Osteoblast (primary cell): ENCODE measurements around the gene TMTC1. TPM values are rescaled to one million over a fixed set of nuclear protein-coding genes. Genes with fewer than 3 reads are reported as not detected.
A peak's percentile ranks its signal among the peaks of the same experiment; 100 is the strongest.

Experiments
- DNase-seq: peaks from one replicate; pipeline ENCODE4 v3.0.0; 2011; ENCODE audit warnings: low spot score, mixed read lengths; ENCODE audit not compliant: insufficient read length; ENCODE audit errors: missing footprints
- H2AFZ ChIP-seq: 2 replicates; pipeline ENCODE4 v1.6.0; 2011; ENCODE audit warnings: mild to moderate bottlenecking, low read length
- H3K27ac ChIP-seq: 2 replicates; pipeline ENCODE4 v1.5.1; 2011; ENCODE audit warnings: mild to moderate bottlenecking, low read depth, low read length, moderate library complexity
- H3K27me3 ChIP-seq: 2 replicates; pipeline ENCODE4 v1.6.0; 2012; ENCODE audit warnings: mild to moderate bottlenecking, control low read depth, inconsistent platforms, low read length, moderate library complexity; ENCODE audit not compliant: insufficient read depth
- H3K36me3 ChIP-seq: 2 replicates; pipeline ENCODE4 v1.5.1; 2011; ENCODE audit warnings: mild to moderate bottlenecking, low read length, control low read depth, moderate library complexity; ENCODE audit not compliant: insufficient read depth
- H3K4me1 ChIP-seq: 2 replicates; pipeline ENCODE4 v1.5.1; 2011; ENCODE audit warnings: mild to moderate bottlenecking, low read length, control low read depth, moderate library complexity; ENCODE audit not compliant: insufficient read depth
- H3K4me2 ChIP-seq: 2 replicates; pipeline ENCODE4 v1.6.0; 2011; ENCODE audit warnings: mild to moderate bottlenecking, low read length; ENCODE audit not compliant: insufficient read depth
- H3K4me3 ChIP-seq: fragments of 200-600 bp; sonication (generic); 3 replicates; pipeline ENCODE4 v1.5.1; 2012; ENCODE audit warnings: mild to moderate bottlenecking, low read length, inconsistent platforms; ENCODE audit not compliant: insufficient read depth
- H3K79me2 ChIP-seq: 2 replicates; pipeline ENCODE4 v1.6.0; 2012; ENCODE audit warnings: mild to moderate bottlenecking, low read length, control low read depth, inconsistent platforms; ENCODE audit not compliant: insufficient read depth
- H3K9me3 ChIP-seq: 2 replicates; pipeline ENCODE4 v1.5.1; 2011; ENCODE audit warnings: low read depth, low read length, control low read depth
- H4K20me1 ChIP-seq: 2 replicates; pipeline ENCODE4 v1.6.0; 2012; ENCODE audit warnings: mild to moderate bottlenecking, low read length, control low read depth; ENCODE audit not compliant: insufficient read depth
- CTCF ChIP-seq: IDR thresholded peaks from 2 replicates; pipeline ENCODE4 v1.5.1; 2011; ENCODE audit warnings: mild to moderate bottlenecking, low read depth, low read length, moderate library complexity; ENCODE audit errors: extremely low read depth
- total RNA-seq: library from RNA; depleted of rRNA; stranded (reverse); fragments of >200 nt; gene quantifications from 2 replicates; pipeline ENCODE4 v1.2.3, GENCODE V29; 2012

Gene TMTC1
- total RNA-seq, 1 donor, result 50.3 TPM

GRCh38 chr12:29616664-29617406 lies 166.9 kb downstream of the TMTC1 start:
- Histone ChIP-seq H3K4me2 (peak overlapping the region; percentile 42), H3K27ac (peak overlapping the region; percentile 46), H2AFZ (peak overlapping the region; percentile 11), H3K9me3 (no peaks in the 10 kb centered on the region), H3K4me1 (peaks cover 24% of the 10 kb centered on the region), H3K36me3 (no peaks in the 10 kb centered on the region), H3K27me3 (no peaks in the 10 kb centered on the region), H4K20me1 (no peaks in the 10 kb centered on the region), H3K4me3 (no peak overlapping the region), H3K79me2 (no peaks in the 10 kb centered on the region)
- DNase-seq, result peak; percentile 58
- TF ChIP-seq CTCF, result no peak

DNA sequence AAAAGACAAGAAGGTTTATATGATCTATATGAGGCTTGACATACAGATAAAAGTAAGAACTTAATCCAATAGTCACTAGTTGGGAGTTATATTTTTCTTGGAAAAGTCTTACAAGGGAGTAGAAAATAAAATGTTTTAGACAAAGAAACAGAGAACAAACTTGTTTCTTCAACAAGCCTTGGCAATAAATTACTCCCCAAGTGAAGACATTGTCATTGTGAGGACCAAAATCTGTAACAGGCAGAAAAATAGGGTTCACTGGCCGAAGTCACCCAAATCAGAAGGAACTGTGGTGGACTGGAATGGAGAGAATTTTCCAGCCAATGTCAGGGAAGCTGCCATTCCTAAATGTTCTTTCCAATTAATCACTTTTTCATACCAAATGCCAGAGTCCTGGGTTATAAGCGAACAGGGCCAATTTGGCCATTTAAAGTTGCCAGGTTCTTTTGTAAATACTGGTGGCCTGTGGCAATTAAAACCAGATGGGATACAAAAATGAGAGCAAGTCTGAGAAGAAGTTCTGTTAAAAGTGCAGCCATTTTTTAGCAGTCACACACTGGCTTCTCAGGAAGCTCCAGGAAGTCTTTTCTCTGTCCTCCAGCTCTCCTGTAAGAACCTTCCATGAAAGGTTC lies 168.9 kb downstream of the TMTC1 start:
- Histone ChIP-seq H3K79me2 (no peaks in the 10 kb centered on the region), H4K20me1 (no peaks in the 10 kb centered on the region), H3K9me3 (no peaks in the 10 kb centered on the region), H3K4me3 (no peak overlapping the region), H2AFZ (no peak overlapping the region), H3K27me3 (no peaks in the 10 kb centered on the region), H3K36me3 (no peaks in the 10 kb centered on the region), H3K4me1 (peaks cover 41% of the 10 kb centered on the region), H3K4me2 (no peak overlapping the region), H3K27ac (no peak overlapping the region)
- no peak for DNase-seq
- TF ChIP-seq CTCF, result no peak

DNA sequence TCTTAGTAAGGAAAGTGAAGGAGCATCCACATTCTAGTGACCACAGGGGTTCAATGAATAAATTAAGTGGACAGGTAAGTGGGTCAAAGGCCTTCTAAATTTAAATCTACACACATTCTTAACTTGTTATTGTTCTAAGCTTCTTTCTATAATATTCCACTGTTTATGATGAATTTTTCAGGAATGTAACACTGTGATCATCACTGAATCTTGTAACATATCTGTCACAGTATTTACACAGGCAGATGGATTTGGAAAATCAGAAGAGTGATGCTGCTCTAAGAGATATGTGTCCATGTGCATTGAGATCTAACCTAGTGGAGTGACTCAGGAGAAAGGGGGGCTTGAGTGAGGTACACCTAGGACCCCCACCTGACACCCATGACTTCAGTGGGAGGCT lies 170.8 kb downstream of the TMTC1 start:
- DNase-seq, result peak; percentile 69
- H3K36me3 ChIP-seq, result no peaks in the 10 kb centered on the region
- no peaks in the 10 kb centered on the region for H4K20me1 ChIP-seq
- no peaks in the 10 kb centered on the region for H3K27me3 ChIP-seq
- no peaks in the 10 kb centered on the region for H3K79me2 ChIP-seq
- peak overlapping the region; percentile 54 for H3K27ac ChIP-seq
- H2AFZ ChIP-seq, result no peak overlapping the region
- peaks cover 41% of the 10 kb centered on the region for H3K4me1 ChIP-seq
- H3K9me3 ChIP-seq, result no peaks in the 10 kb centered on the region
- H3K4me2 ChIP-seq, result no peak overlapping the region
- no peak overlapping the region for H3K4me3 ChIP-seq
- TF ChIP-seq CTCF, result no peak

- no peaks in the 10 kb centered on the region for H3K36me3 ChIP-seq
Measured at GRCh38 chr12:29611906-29612305, 171.8 kb downstream of the TMTC1 start.

More at GRCh38 chr12:29611906-29612305, 171.8 kb downstream of the TMTC1 start:
- Histone ChIP-seq H3K27ac (peak overlapping the region; percentile 11), H3K4me3 (no peak overlapping the region), H3K4me1 (peaks cover 34% of the 10 kb centered on the region), H3K4me2 (no peak overlapping the region), H4K20me1 (no peaks in the 10 kb centered on the region), H2AFZ (no peak overlapping the region), H3K27me3 (no peaks in the 10 kb centered on the region), H3K79me2 (no peaks in the 10 kb centered on the region), H3K9me3 (no peaks in the 10 kb centered on the region)
- peak; percentile 19 for TF ChIP-seq CTCF
- DNase-seq, result peak; percentile 80
